Left ventricle myocardium inferior (tissue), 1 donor: Measurements from ENCODE around the gene GNG14. TPM values are rescaled to one million over a fixed set of nuclear protein-coding genes. Genes with fewer than 3 reads are reported as not detected.
"Not testable (repeated sequence)": the region's sequence is repeated elsewhere in the genome, so short reads cannot be mapped to it uniquely, and the experiment has no call there.

Experiments used
- DNase-seq: peaks from one replicate; pipeline ENCODE4 v3.0.0-alpha.2; 2020
- H3K27ac ChIP-seq: fragments of 200-600 bp; replicated peaks from 2 replicates; pipeline ENCODE4 v1.8.0; 2021
- H3K27me3 ChIP-seq: fragments of 200-600 bp; 2 replicates; pipeline ENCODE4 v1.8.0; 2021; ENCODE audit warnings: low read depth
- H3K36me3 ChIP-seq: fragments of 200-600 bp; 2 replicates; pipeline ENCODE4 v1.8.0; 2021
- H3K4me1 ChIP-seq: fragments of 200-600 bp; 2 replicates; pipeline ENCODE4 v1.8.0; 2021
- H3K4me3 ChIP-seq: fragments of 200-600 bp; 2 replicates; pipeline ENCODE4 v1.8.0; 2021; ENCODE audit warnings: mild to moderate bottlenecking, moderate library complexity
- H3K9me3 ChIP-seq: fragments of 200-600 bp; replicated peaks from 2 replicates; pipeline ENCODE4 v1.8.0; 2021
- intact Hi-C: fragments of 100-400 bp; cut with micrococcal nuclease; formaldehyde crosslinking; loops from one replicate; pipeline ENCODE4 v1.11.0; 2022
- total RNA-seq: library from RNA; stranded (reverse); fragmentation: NEBNext Ultra II Directional; extraction: Animal tissue kit (Norgen Biotek cat#: 25700); gene quantifications from one replicate; pipeline ENCODE4 v1.2.1, GENCODE V29; 2021
- TF ChIP-seq, protein P1 (sequence below): fragments of 200-600 bp; IDR thresholded peaks from 2 replicates; pipeline ENCODE4 v1.8.0; 2021; ENCODE audit warnings: antibody characterized with exemption, mild to moderate bottlenecking, borderline replicate concordance
- donor health status: DM: no; HTN: yes; CAD: no; lungs with severe emphysema.

Gene GNG14
- total RNA-seq, 1 donor from 2014 or later, result not detected

DNA sequence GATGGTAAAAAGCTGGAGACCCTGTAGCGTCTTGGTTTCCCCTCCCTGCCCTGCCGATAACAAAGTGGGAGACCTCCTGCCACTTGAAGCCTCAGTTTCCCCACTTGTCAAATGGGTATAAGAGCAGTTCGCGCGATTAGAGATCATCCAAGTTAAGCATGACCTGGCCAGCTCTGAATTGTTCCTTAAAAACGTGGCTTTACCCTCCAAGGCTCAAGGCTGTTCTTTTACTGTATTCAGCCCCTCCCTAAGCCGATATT lies 35.5 kb downstream of the GNG14 start:
- Histone ChIP-seq H3K9me3 (no peaks in the 10 kb centered on the region), H3K4me3 (peak overlapping the region; percentile 83), H3K4me1 (peaks cover 46% of the 10 kb centered on the region), H3K27ac (peak overlapping the region; percentile 96), H3K36me3 (peaks cover 18% of the 10 kb centered on the region), H3K27me3 (no peaks in the 10 kb centered on the region)
- intact Hi-C loops, result no loop called here
- TF ChIP-seq, protein P1, sequence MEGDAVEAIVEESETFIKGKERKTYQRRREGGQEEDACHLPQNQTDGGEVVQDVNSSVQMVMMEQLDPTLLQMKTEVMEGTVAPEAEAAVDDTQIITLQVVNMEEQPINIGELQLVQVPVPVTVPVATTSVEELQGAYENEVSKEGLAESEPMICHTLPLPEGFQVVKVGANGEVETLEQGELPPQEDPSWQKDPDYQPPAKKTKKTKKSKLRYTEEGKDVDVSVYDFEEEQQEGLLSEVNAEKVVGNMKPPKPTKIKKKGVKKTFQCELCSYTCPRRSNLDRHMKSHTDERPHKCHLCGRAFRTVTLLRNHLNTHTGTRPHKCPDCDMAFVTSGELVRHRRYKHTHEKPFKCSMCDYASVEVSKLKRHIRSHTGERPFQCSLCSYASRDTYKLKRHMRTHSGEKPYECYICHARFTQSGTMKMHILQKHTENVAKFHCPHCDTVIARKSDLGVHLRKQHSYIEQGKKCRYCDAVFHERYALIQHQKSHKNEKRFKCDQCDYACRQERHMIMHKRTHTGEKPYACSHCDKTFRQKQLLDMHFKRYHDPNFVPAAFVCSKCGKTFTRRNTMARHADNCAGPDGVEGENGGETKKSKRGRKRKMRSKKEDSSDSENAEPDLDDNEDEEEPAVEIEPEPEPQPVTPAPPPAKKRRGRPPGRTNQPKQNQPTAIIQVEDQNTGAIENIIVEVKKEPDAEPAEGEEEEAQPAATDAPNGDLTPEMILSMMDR, result no peak
- DNase-seq, result no peak

DNA sequence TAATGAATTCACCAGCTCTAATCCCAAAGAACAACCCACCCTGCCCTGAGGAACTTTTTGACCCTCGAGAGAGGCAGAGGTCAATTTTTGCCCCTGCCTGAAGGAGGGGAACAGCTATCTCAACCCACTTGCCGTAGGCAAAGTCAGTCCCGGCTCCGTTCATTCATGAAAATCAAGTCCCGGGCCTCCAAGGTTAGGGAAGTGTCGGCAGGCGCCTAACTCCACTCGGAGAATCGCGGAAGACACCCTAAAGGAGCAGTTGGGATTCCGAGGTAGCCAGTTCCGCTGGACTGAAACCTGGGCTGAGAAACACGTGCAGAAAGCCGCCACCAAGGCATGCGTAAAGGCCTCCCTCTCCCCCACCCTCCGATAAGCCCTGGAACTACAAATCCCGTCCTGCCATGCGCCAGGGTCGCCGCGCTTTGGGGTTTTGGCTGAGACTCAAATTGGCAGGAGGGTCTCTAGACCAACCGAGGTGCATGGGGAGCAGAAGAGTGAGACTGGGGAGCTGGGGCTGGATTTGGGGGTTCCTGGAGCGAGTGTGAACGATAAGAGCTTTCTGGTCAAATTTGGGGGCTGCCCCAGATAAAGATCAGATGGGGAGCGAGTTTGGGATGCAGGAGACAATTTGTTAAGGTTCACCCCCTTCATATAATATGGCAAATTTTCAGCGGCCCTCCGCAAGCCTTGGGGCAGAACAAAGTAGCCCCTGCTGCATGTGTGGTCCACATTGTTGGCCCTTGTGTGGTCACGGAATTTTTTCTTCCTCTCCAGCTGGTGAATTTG lies 36.0 kb downstream of the GNG14 start, which contains the start of gene TNPO2:
Gene TNPO2, minus strand, starts transcription at position 292 of the 786 bp plus-strand sequence. CDS start 2,955 bp downstream, outside the sequence.
- H3K36me3 ChIP-seq, result peaks cover 18% of the 10 kb centered on the region
- H3K4me3 ChIP-seq, result peak within 1 kb of the TSS; percentile 83
- peak within 1 kb of the TSS; percentile 96 for H3K27ac ChIP-seq
- H3K4me1 ChIP-seq, result peaks cover 46% of the 10 kb centered on the region
- TF ChIP-seq, protein P1, result no peak
- intact Hi-C loops, result no loop called here
- no peaks in the 10 kb centered on the region for H3K9me3 ChIP-seq
- peak; percentile 47 for DNase-seq
- no peaks in the 10 kb centered on the region for H3K27me3 ChIP-seq

GRCh38 chr19:12725612-12726011 lies 37.8 kb downstream of the GNG14 start:
- DNase-seq, intact Hi-C loops, H3K4me3 ChIP-seq, H3K9me3 ChIP-seq, H3K27me3 ChIP-seq, H3K27ac ChIP-seq: not testable (repeated sequence)
- peaks cover 27% of the 10 kb centered on the region for H3K36me3 ChIP-seq
- peaks cover 37% of the 10 kb centered on the region for H3K4me1 ChIP-seq

GRCh38 chr19:12726988-12727316 lies 39.2 kb downstream of the GNG14 start:
- DNase-seq, result no peak

GRCh38 chr19:12727745-12728433 lies 40.1 kb downstream of the GNG14 start:
- H3K4me3 ChIP-seq, result no peak overlapping the region
- TF ChIP-seq, protein P1, result no peak
- DNase-seq, result no peak
- no peaks in the 10 kb centered on the region for H3K9me3 ChIP-seq
- no peak overlapping the region for H3K27ac ChIP-seq
- peaks cover 38% of the 10 kb centered on the region for H3K4me1 ChIP-seq
- H3K36me3 ChIP-seq, result peaks cover 46% of the 10 kb centered on the region
- intact Hi-C loops, result no loop called here
- no peaks in the 10 kb centered on the region for H3K27me3 ChIP-seq

More at GRCh38 chr19:12726988-12727316, 39.2 kb downstream of the GNG14 start:
- H3K27ac ChIP-seq, result no peak overlapping the region
- peaks cover 39% of the 10 kb centered on the region for H3K36me3 ChIP-seq
- no peaks in the 10 kb centered on the region for H3K27me3 ChIP-seq
- no peak overlapping the region for H3K4me3 ChIP-seq
- H3K4me1 ChIP-seq, result peaks cover 32% of the 10 kb centered on the region
- TF ChIP-seq, protein P1, result no peak
- intact Hi-C loops, result no loop called here
- H3K9me3 ChIP-seq, result no peaks in the 10 kb centered on the region

DNA sequence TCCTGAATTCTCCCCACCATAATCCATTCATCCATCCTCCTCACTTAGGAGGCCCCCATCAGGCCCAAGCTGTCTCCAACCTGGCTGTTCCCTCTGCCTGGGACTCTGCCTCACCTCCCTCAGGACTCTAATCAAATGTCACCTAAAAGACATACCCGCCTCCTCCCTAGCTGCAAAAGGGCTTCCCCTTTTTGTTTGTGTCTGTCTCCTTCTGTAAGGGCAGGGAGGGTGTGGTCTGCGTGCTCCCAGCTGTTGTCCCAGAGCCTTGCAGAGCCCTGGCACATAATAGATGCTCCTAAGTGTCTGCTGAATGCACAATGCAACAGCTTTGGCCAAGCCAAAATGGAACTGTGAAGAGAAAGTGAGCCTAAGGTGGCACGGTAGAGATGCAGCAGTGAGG lies 42.3 kb downstream of the GNG14 start:
- H3K4me3 ChIP-seq, result no peak overlapping the region
- peaks cover 40% of the 10 kb centered on the region for H3K4me1 ChIP-seq
- no peaks in the 10 kb centered on the region for H3K27me3 ChIP-seq
- H3K36me3 ChIP-seq, result peaks cover 46% of the 10 kb centered on the region
- no peak overlapping the region for H3K27ac ChIP-seq
- intact Hi-C loops, result no loop called here
- no peak for DNase-seq
- H3K9me3 ChIP-seq, result no peaks in the 10 kb centered on the region
- TF ChIP-seq, protein P1, result no peak
